IPS DF 4.7 (cell line): ENCODE data around the gene CD80.
"Not testable (repeated sequence)": the region's sequence is repeated elsewhere in the genome, so short reads cannot be mapped to it uniquely, and the experiment has no call there.

Experiments
- DNase-seq: peaks from one replicate; pipeline ENCODE4 v3.0.0-alpha.2; 2013; ENCODE audit warnings: low spot score; ENCODE audit errors: extremely low read depth

CD80 gene

DNA sequence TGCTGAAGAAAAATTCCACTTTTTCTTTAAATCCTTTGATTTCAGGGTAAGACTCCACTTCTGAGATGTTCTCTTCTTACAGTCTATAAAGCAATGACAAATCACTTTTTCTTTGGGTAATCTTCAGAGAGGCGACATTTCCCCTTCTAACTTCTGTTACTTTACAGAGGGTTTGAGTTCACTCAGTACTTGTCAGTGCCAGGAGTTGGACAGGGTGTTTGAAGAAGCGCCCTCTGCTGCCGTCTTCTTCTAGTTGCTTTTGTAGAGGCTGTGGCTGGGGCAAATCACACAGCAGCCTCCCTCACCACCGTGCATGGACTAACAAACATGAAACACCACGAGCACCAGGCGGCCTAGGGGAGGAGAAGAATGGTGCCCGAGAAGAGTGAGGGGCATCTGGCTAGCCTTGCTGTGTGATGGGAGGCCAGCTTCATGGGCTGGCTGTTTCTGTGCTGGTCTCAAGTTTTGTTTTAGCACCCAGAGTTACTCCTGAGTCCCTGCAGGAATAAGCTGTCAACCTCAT is at the start of gene CD80:
Gene CD80 (minus strand): TSS at position 174 of the 523 bp plus-strand sequence. CDS start 1,886 bp downstream, outside the sequence.
- peak; percentile 44 for DNase-seq

- DNase-seq = no peak
These were observed 49.1 kb upstream of the CD80 start for GRCh38 chr3:119608405-119609000.

DNA sequence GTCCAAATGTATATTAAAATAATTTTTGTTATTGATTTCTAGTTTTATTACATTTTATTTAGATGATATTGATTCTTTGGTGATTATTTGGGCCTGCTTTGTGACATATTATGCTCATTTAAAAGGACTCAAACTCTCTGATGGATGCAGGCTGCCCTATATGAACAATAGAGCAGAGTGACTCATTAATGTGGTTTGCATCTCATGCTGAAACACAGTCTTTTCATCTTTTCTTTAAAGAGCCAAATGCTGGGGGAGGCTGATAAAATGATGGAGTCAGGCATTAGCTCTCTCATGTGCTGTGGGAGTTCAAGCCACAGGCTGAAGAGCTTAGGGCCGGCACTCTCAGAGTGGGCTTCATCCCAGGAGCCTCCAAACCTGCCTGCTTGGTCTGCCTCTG is 45.5 kb upstream of the CD80 start:
- no peak for DNase-seq

DNA sequence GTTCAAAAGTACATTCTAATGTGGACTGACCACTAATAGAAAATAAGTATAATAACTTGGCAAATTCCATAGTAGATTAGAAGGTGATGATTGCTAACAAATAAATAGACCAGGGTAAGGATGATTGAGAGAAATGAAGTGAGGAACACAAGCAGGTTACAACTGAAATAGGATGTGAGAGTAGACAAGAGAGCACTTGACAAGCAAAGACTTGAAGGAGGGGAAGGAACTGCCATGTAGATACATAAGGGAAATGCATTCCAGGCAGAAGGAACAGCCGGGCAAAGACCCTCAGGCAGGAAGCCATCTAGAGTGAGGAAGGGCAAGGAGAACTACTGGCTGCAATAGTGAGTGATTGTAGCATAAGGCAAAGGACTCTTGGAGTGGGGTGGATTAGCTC is 43.3 kb upstream of the CD80 start:
- DNase-seq = no peak

GRCh38 chr3:119601154-119601553 is 41.7 kb upstream of the CD80 start:
- no peak for DNase-seq

DNA sequence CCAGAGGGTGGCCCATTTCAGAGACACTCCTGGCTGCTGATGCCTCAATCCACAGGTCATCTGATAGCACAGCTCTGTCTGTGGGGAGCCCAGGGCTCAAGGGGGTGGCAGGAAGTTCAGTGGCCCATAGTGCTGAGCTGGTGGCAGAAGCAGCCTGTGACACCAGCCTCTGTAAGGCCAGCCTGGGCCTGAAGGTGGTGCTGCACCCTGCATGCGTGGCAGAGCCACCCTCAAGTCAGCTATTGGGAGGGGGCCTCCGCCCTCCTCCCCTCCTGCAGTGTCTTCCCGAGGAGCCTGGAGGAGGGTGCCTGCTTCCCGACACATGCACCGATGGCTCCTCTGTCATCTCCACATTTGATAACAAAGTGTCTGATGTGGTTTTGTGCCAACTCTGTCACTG is 41.3 kb upstream of the CD80 start:
- peak; percentile 36 for DNase-seq

DNA sequence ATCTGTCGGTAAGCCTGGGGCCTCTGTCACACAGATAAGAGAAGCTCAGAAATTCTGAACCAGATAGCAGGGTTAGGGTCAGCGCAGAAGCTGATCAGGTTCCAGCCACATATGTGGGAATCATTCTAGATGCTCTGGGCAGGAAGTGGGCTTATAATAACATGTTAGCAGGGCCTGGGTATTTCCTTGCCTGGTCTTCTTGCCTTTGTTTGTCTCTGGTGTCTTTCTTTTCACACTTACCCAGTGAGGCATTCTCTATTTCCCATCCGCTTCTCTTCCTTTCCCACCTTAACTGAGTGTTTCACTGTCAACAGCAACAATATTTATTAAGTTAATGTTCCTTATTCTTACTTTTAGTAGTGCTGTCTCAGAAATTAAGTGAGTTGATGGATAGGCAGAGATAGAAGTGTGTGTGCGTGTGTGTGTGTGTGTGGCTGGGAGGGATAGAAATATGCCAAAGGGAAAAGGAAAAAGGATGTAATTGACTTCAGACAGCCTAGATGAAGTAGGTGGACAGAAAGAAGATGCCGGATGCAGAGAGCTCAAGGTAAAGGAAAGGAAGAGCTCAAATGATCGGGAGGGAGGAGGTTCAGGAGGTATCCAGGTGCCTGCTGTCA is 40.3 kb upstream of the CD80 start:
- DNase-seq = no peak

DNA sequence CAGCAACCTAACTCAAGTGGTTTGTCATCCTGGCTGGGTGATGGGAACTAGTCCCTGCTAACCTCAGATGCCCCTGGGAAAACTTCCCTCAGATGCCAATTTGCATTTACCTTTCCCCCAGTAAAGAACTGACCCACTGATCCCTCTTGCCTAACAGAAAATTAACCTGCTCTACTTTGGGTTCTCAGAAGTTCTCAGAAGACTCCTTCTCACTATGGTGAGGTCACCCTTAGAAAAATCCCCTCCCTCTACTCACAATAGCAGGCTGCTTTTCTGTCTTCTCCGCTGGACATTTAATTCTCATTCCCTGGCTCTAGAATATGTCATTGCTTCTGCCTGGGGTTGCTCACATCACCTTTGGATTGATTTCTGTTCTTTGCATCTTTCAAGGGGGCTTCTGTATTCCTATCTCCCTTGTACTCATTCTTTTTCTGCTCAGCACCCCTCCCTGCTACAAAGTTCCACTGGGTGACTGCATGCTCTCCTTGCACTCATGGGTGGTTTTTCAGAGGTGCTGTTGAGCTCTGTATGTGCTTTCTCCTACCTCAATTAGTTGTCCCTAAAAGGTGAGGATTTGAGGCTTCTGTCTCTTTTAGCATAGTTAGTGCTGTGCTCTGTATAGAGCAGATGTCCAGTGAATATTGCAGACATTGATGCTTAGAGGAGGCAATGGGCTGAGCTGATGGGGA is 39.1 kb upstream of the CD80 start:
- no peak for DNase-seq

DNA sequence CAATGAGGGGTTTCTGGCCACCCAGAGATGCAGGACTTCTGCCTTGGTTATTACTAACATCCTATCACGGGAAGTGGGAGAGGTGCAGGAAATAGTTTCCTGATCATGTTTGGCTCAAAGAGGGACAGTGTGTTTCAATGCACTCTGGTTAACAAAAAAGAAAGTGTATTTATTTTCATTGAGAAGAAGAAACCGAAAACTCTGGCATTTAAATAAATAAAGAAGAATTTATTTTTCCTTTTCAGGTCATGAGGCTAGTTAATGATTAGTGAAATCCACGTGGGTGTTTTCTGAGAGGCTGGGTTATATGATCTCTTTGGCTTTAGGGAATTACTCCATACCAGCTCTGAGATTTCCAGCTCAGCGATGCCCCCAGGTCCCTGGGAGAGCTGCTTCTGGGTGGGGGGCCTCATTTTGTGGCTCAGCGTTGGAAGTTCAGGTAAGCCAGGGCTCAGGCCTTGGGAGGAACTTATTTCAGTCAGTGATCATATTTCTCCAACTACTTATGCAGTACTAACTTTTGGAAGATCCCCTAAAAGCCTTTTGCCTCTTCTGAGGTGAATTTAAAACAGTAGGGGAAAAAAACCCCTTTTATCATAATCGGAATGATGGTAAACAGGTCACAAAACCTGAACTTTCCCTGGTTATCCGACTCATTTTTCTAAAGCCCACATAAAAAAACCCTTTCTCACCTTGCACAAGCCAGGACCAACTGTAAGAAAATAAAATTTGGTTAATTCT is 38.3 kb upstream of the CD80 start, which contains the start of gene PLA1A:
Gene PLA1A (plus strand): TSS at position 338 of the 741 bp plus-strand sequence. CDS start 29 bp downstream, at position 367.
- DNase-seq = no peak

DNA sequence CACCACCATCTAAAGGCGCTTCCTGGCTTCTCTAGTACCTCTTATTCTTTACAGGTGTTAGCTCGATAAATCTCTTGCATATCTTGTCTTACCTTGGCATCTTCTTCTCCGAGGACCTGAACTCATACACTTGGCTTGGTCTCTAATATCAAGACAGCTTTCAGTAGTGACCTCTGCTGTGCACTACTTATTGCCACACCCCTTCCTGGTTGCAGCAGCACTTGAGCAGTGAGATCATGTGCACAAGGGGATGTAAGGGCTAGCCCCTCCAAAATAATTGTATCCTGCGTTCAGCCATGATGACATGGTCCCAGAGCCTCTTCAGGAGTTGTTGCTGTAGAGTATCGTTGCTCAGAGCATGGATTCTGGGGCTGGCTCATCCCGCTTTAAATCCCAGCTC is 37.0 kb upstream of the CD80 start:
- DNase-seq = no peak

DNA sequence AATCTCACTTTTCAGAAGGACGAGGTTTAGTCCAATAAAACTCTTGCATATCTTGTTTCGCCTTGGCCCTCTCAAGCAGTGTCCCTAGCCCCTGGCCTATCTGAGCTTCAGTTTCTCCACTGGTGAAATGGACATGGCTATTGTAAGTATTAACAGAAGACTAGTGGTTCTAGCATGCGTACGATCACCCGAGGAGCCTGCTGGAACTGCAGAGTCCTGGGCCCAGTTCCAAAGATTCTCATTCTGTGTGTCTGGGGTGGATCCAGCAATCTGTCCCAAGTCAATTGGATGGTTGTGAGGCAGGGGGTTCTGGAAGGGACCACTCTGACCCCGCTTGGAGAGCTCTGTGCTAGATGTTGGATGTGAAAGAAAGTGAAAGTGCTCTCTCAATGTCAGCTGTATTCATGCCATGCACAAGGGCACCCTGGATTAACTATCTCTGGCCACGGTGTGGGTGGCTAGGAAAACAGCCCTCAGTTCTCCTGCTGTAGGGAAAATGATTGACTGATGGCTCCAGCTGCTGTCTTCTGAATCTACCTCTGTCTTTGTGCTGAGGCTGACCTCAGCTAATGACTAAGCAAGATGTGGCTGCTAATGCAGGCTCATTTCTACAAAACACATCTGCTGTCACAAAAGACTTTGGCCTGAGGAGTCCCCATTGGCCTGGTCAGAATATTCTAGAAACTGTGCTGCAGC is 36.4 kb upstream of the CD80 start:
- DNase-seq = no peak

DNA sequence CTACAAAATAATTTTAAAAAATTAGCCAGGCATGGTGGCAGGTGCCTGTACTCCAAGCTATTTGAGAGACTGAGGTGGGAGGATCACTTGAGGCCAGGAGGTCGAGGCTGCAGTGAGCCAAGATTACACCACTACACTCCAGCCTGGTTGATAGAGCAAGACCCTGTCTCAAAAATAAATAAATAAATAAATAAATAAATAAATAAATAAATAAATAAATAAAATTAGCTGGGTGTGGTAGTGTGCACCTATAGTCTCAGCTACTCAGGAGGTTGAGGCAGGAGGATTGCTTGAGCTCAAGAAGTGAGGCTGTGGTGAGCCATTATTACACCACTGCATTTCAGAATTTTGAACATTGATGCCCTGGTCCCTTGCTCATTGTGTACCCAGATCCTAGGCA is 35.5 kb upstream of the CD80 start:
- DNase-seq = not testable (repeated sequence)

GRCh38 chr3:119594066-119594465 is 34.7 kb upstream of the CD80 start:
- DNase-seq = no peak

- no peak for DNase-seq
These were observed 33.4 kb upstream of the CD80 start for GRCh38 chr3:119592861-119593260.

- DNase-seq = no peak
These were observed 31.3 kb upstream of the CD80 start for GRCh38 chr3:119590706-119591105.

DNA sequence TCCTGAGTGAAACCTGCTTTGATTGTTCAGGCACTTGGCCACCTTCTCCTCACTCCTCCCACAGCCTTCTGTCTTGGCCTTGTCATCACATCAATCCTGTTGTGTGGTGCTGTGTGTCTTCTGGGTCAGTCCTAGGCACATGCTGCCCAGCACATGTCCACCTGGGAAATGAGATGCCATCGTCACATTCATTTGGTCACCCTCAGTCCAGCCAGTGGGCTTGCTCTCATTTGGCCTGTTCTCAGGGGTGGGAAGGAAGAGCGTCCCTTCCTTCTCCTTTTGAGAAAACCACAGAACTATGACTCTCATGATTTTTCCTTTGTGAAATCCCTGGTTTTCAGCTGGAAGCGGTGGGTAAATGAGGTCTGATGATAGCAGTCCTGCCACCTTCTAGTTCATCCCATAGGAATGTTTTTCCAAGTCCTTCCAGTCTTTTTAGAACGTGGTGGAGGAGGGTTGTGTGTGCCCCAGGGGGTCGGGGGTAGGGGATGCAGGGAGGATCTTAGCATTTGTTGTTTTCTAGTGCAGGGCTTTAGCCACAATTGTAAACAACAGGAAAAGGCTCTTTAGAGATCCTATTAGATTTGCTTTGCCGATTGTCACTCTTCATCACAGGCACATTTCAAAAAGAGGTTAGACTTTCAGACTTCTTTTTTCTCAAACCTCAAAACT is 29.8 kb upstream of the CD80 start:
- DNase-seq = no peak

DNA sequence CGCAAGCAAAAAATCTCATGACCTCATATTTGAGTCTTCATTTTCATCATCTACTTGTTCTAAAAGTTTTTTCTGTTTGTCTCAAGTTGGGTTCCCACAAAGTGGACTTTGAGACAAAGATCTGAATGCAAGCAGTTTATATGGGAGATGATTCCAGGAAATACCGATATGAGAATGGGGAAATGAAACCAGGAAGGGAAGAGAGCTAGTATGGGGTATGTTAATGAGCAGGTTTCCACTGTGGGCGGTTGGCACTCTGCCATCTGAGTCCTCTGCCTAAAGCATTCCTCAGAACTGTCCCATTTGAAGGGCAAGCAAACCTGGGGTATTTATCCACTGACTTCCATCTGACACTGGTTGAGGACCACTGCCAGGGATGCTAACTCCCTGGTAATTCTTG is 28.7 kb upstream of the CD80 start:
- DNase-seq = no peak

GRCh38 chr3:119586733-119587172 is 27.3 kb upstream of the CD80 start:
- no peak for DNase-seq

DNA sequence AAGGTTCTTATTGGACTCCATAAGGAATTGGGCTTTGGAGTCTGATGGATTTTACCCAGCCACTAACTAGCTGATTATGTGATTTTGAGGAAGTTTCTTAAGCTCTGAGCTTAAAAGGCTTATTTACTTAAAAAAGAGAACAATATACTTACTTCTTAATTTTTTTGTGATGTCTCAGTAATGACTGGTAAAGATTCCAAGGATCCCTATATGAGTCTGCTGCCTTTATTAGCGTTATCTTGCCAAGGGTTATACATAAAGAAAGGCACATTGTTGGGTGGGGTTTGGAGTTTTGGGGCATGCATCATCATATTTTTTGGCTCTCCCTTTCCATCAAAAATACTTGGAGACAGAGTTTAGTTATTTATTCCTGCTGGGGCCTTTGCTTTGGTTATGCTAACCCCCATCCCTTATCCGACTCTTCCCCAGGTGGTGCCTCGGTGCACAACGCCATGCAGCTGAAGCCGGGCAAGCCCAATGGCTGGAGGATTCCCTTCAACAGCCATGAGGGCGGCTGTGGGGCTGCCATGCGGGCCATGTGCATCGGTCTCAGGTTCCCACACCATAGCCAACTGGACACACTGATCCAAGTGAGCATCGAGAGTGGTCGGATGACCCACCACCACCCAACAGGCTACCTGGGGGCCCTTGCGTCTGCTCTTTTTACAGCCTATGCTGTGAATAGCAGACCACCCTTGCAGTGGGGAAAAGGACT is 26.6 kb upstream of the CD80 start:
- DNase-seq = no peak

DNA sequence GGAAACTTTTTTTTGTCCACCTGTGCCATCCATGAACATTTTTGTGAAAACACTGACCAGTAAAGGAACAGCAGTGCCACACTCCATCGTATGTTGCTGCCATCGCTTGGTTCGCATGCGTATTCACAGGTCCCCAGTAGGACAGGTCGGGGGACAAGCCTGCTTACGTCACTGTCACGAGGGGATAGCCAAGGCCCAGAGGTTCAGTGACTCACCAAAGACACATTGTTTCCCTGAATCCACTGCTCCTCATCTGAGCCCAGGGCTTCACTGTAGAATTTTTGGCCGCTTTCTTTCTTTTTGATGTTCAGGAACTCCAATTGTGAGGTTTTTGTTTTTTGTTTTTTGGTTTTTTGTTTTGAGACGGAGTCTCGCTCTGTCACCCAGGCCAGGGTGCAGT is 25.8 kb upstream of the CD80 start:
- no peak for DNase-seq
